ENCODE results near the gene LRRC8D. TPM values are rescaled to one million over a fixed set of nuclear protein-coding genes. Genes with fewer than 3 reads are reported as not detected.
A peak's percentile ranks its signal among the peaks of the same experiment; 100 is the strongest.

The LRRC8D gene
- polyA plus RNA-seq, 2 of the 4 experiments (the other 2 are of a cell fraction): 41.8 to 76.7 TPM

- H3K4me1 ChIP-seq: peaks cover 95% of the 10 kb centered on the region
- WGBS (ENCODE audit: missing lambda C conversion rate): 1% methylated on average over 7 of the region's 7 CpGs
- H3K27ac ChIP-seq: peak overlapping the region; percentile 87 to 89
- no peaks in the 10 kb centered on the region for H3K9me3 ChIP-seq
- CTCF ChIA-PET: interaction anchor here (0.6 to 1.2 kb wide), 3 partner anchors 20 to 1001 kb away, joined by 3 read pairs; no protein-coding TSS in a partner anchor
- peak overlapping the region; percentile 76 for H3K4me2 ChIP-seq
- no peak overlapping the region for H3K4me3 ChIP-seq
- FAIRE-seq (no peak), DNase-seq (ENCODE audit: low read depth in 1 of 2, low spot score in 1 of 2) (peak; percentile 49 to 96), ATAC-seq (peak; percentile 85 to 91)
- POLR2A ChIA-PET: no interaction called here
- no peak for TF ChIP-seq SREBF2 (IDR thresholded peaks at IDR 0.05)
- TF ChIP-seq MAZ (IDR thresholded peaks at IDR 0.05; ENCODE audit: borderline replicate concordance, low read depth, low read length): no peak
- TF ChIP-seq HDAC2 (IDR thresholded peaks at IDR 0.05): no peak
- TF ChIP-seq, protein P1, sequence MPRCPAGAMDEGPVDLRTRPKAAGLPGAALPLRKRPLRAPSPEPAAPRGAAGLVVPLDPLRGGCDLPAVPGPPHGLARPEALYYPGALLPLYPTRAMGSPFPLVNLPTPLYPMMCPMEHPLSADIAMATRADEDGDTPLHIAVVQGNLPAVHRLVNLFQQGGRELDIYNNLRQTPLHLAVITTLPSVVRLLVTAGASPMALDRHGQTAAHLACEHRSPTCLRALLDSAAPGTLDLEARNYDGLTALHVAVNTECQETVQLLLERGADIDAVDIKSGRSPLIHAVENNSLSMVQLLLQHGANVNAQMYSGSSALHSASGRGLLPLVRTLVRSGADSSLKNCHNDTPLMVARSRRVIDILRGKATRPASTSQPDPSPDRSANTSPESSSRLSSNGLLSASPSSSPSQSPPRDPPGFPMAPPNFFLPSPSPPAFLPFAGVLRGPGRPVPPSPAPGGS (IDR thresholded peaks at IDR 0.05): peak; percentile 54; the same call in 2 of the 3 replicates
- no peak for TF ChIP-seq CBX8 (IDR thresholded peaks at IDR 0.05)
- TF ChIP-seq JUNB (IDR thresholded peaks at IDR 0.05): peak; percentile 95
- no peak for TF ChIP-seq TFCP2L1 (CRISPR knock-in tag; IDR thresholded peaks at IDR 0.05)
- peak; percentile 46; the same call in 2 of the 3 replicates for TF ChIP-seq SMC3 (IDR thresholded peaks at IDR 0.05)
- TF ChIP-seq ZSCAN20 (CRISPR knock-in tag; IDR thresholded peaks at IDR 0.05): 0 out of 2 replicates have a peak, but pooled peaks have one; percentile 16
- peak; percentile 78 for TF ChIP-seq FOSL2 (IDR thresholded peaks at IDR 0.05)
- peak; percentile 90 for TF ChIP-seq FOSL2 (CRISPR knock-in tag; IDR thresholded peaks at IDR 0.05)
- no peak for TF ChIP-seq POLR2A (IDR thresholded peaks at IDR 0.05; ENCODE audit: low read length)
- TF ChIP-seq FOSB (CRISPR knock-in tag; IDR thresholded peaks at IDR 0.05): peak; percentile 76
- no peak for TF ChIP-seq RNF2 (IDR thresholded peaks at IDR 0.05; ENCODE audit: borderline replicate concordance, low read depth)
- TF ChIP-seq RCOR1 (IDR thresholded peaks at IDR 0.05; ENCODE audit: low read depth, low read length): no peak
- 0 out of 2 replicates have a peak, but pooled peaks have one; percentile 15 for TF ChIP-seq NFE2L2 (conservative IDR thresholded peaks at IDR 0.05; ENCODE audit: low read length)
- TF ChIP-seq ELK1 (IDR thresholded peaks at IDR 0.05; ENCODE audit: low read depth, low read length): no peak
- 0 out of 2 replicates have a peak, but pooled peaks have one; percentile 52 for TF ChIP-seq PBX3 (IDR thresholded peaks at IDR 0.05)
- TF ChIP-seq PHF8 (IDR thresholded peaks at IDR 0.05; ENCODE audit: borderline replicate concordance, low read depth): no peak
- TF ChIP-seq CTCF (IDR thresholded peaks at IDR 0.05): no peak
- TF ChIP-seq HOXB5 (CRISPR knock-in tag; IDR thresholded peaks at IDR 0.05): peak; percentile 56
- TF ChIP-seq CBX2 (IDR thresholded peaks at IDR 0.05; ENCODE audit: borderline replicate concordance, low read depth): no peak
- no peak for TF ChIP-seq HES2 (IDR thresholded peaks at IDR 0.05)
- 0 out of 2 replicates have a peak, but pooled peaks have one; percentile 30 for TF ChIP-seq MAX (IDR thresholded peaks at IDR 0.05)
- peak; percentile 77 for TF ChIP-seq EHF (CRISPR knock-in tag; IDR thresholded peaks at IDR 0.05)
- peak; percentile 75 to 91; a peak in 4 of 5 replicates for TF ChIP-seq EP300 (IDR thresholded peaks at IDR 0.05)
- no peak for TF ChIP-seq CHD4 (IDR thresholded peaks at IDR 0.05; ENCODE audit: borderline replicate concordance)
- peak; percentile 80 for TF ChIP-seq HOXA7 (CRISPR knock-in tag; IDR thresholded peaks at IDR 0.05)
- TF ChIP-seq RAD21 (conservative IDR thresholded peaks at IDR 0.05 in 1 of 2, IDR thresholded peaks at IDR 0.05 in 1 of 2): peak; percentile 1 to 47; a peak in 3 of 5 replicates
- TF ChIP-seq FOXS1 (CRISPR knock-in tag; IDR thresholded peaks at IDR 0.05): peak; percentile 74; the same call in 1 of the 2 replicates
- no peak for TF ChIP-seq EHMT2 (IDR thresholded peaks at IDR 0.05; ENCODE audit: low read depth)
- TF ChIP-seq ZNF302 (CRISPR knock-in tag; IDR thresholded peaks at IDR 0.05): peak; percentile 41; the same call in 1 of the 2 replicates
- peak; percentile 96 for TF ChIP-seq GATA3 (IDR thresholded peaks at IDR 0.05; ENCODE audit: borderline replicate concordance)
- TF ChIP-seq JUN (IDR thresholded peaks at IDR 0.05): peak; percentile 89 to 91
- no peak for TF ChIP-seq ESRRA (IDR thresholded peaks at IDR 0.05; ENCODE audit: borderline replicate concordance, low read length)
- TF ChIP-seq TP53 (CRISPR knock-in tag; IDR thresholded peaks at IDR 0.05): no peak
- no peak for TF ChIP-seq CHD2 (IDR thresholded peaks at IDR 0.05; ENCODE audit: low read length, partially characterized antibody)
- peak; percentile 61 to 79 for TF ChIP-seq CEBPB (IDR thresholded peaks at IDR 0.05)
- TF ChIP-seq KDM1A (IDR thresholded peaks at IDR 0.05; ENCODE audit: low read depth): no peak
Measured at GRCh38 chr1:89890085-89890752, 69.4 kb downstream of the LRRC8D start.
